GM23338 (cell line): ENCODE results near the gene SH3GLB1. TPM values are rescaled to one million over a fixed set of nuclear protein-coding genes. Genes with fewer than 3 reads are reported as not detected.
"Not testable (repeated sequence)": the region's sequence is repeated elsewhere in the genome, so short reads cannot be mapped to it uniquely, and the experiment has no call there.

ENCODE experiments used
- ATAC-seq: fragments of 200-7000 bp; cut with Tn5 transposase; 3 replicates; pipeline ENCODE4 v1.9.1; 2020
- DNase-seq: peaks from one replicate; pipeline ENCODE4 v3.0.0-alpha.2; 2015; ENCODE audit warnings: low spot score
- H2AFZ ChIP-seq: fragments of 200-600 bp; sonication (generic); 2 replicates; pipeline ENCODE4 v1.8.0; 2016; ENCODE audit warnings: antibody characterized with exemption, mild to moderate bottlenecking, moderate library complexity
- H3F3A ChIP-seq: fragments of 200-600 bp; sonication (generic); replicated peaks from 2 replicates; pipeline ENCODE4 v1.8.0; 2017; ENCODE audit warnings: antibody characterized with exemption, mixed run types, low read depth
- H3K27ac ChIP-seq: fragments of 200-600 bp; sonication (generic); 2 replicates; pipeline ENCODE4 v1.6.1; 2016; ENCODE audit warnings: low read depth
- H3K27me3 ChIP-seq: fragments of 200-600 bp; sonication (generic); 2 replicates; pipeline ENCODE4 v1.8.0; 2016; ENCODE audit warnings: mild to moderate bottlenecking, mixed run types, moderate library complexity; ENCODE audit not compliant: insufficient read depth
- H3K36me3 ChIP-seq: fragments of 200-600 bp; sonication (generic); 2 replicates; pipeline ENCODE4 v1.8.0; 2016; ENCODE audit warnings: mild to moderate bottlenecking; ENCODE audit not compliant: insufficient read depth
- H3K4me1 ChIP-seq: fragments of 200-600 bp; sonication (generic); 2 replicates; pipeline ENCODE4 v1.8.0; 2016; ENCODE audit warnings: mild to moderate bottlenecking, moderate library complexity; ENCODE audit not compliant: insufficient read depth
- H3K4me2 ChIP-seq: fragments of 200-600 bp; sonication (generic); 2 replicates; pipeline ENCODE4 v1.7.1; 2017; ENCODE audit warnings: mixed run types
- H3K4me3 ChIP-seq: fragments of 200-600 bp; sonication (generic); 2 replicates; pipeline ENCODE4 v1.6.1; 2016; ENCODE audit warnings: mixed run types
- H3K79me2 ChIP-seq: fragments of 200-600 bp; sonication (generic); replicated peaks from 2 replicates; pipeline ENCODE4 v1.8.0; 2017; ENCODE audit warnings: mild to moderate bottlenecking; ENCODE audit not compliant: insufficient read depth
- H3K9me2 ChIP-seq: fragments of 200-600 bp; sonication (generic); 2 replicates; pipeline ENCODE4 v1.8.0; 2017; ENCODE audit not compliant: insufficient read depth
- H4K20me1 ChIP-seq: fragments of 200-600 bp; sonication (generic); replicated peaks from 2 replicates; pipeline ENCODE4 v1.8.0; 2017; ENCODE audit warnings: mild to moderate bottlenecking; ENCODE audit not compliant: insufficient read depth
- H3K27ac Mint-ChIP-seq: 2 replicates; pipeline ENCODE4 v1.8.0; 2020; ENCODE audit warnings: inconsistent platforms, mild to moderate bottlenecking, moderate library complexity, mixed read lengths
- H3K27me3 Mint-ChIP-seq: 3 replicates; pipeline ENCODE4 v1.8.0; 2022; ENCODE audit warnings: low read depth, mild to moderate bottlenecking, moderate library complexity, mixed read lengths, inconsistent platforms; ENCODE audit not compliant: insufficient read depth, poor library complexity
- H3K36me3 Mint-ChIP-seq: 3 replicates; pipeline ENCODE4 v1.8.0; 2021; ENCODE audit warnings: low read depth, mild to moderate bottlenecking, inconsistent platforms, moderate library complexity, mixed read lengths
- H3K4me1 Mint-ChIP-seq: 3 replicates; pipeline ENCODE4 v1.8.0; 2020; ENCODE audit warnings: mild to moderate bottlenecking, inconsistent platforms, mixed read lengths
- H3K4me3 Mint-ChIP-seq: 3 replicates; pipeline ENCODE4 v1.8.0; 2021; ENCODE audit warnings: moderate library complexity, mild to moderate bottlenecking, inconsistent platforms, mixed read lengths
- H3K9me3 Mint-ChIP-seq: 3 replicates; pipeline ENCODE4 v1.8.0; 2020; ENCODE audit warnings: moderate library complexity, mild to moderate bottlenecking, inconsistent platforms, mixed read lengths
- CREB1 ChIP-seq: fragments of 250-450 bp; sonication (Bioruptor Pico); IDR thresholded peaks from 2 replicates; pipeline ENCODE4 v1.5.0; 2020; ENCODE audit warnings: low read depth, mild to moderate bottlenecking, moderate library complexity
- CTCF ChIP-seq, 2 experiments: fragments of 200-600 bp in 1 of 2; sonication (generic) in 1 of 2; conservative IDR thresholded peaks; 2 replicates each; pipeline versions ENCODE4 v1.5.1 to v1.6.1; 2016 to 2017; ENCODE audit warnings: antibody characterized with exemption in 2 of 2, low read depth in 2 of 2, mild to moderate bottlenecking in 2 of 2, moderate library complexity in 1 of 2
- EZH2phosphoT487 ChIP-seq: fragments of 200-600 bp; sonication (generic); IDR thresholded peaks from one replicate; pipeline ENCODE4 v1.8.1; 2018; ENCODE audit warnings: antibody characterized with exemption; ENCODE audit not compliant: unreplicated experiment
- JUNB ChIP-seq: IDR thresholded peaks from one replicate; pipeline ENCODE4 v1.6.1; 2016; ENCODE audit warnings: antibody characterized with exemption; ENCODE audit not compliant: unreplicated experiment
- NANOG ChIP-seq: IDR thresholded peaks from 2 replicates; pipeline ENCODE4 v1.6.1; 2016; ENCODE audit warnings: antibody characterized with exemption, borderline replicate concordance
- POLR2AphosphoS5 ChIP-seq: IDR thresholded peaks from 2 replicates; pipeline ENCODE4 v1.6.1; 2016; ENCODE audit warnings: antibody characterized with exemption, low read depth
- STAT1 ChIP-seq: IDR thresholded peaks from one replicate; pipeline ENCODE4 v1.6.1; 2016; ENCODE audit warnings: antibody characterized with exemption; ENCODE audit not compliant: unreplicated experiment
- ZNF114 ChIP-seq: fragments of 250-450 bp; sonication (Bioruptor Pico); IDR thresholded peaks from 2 replicates; pipeline ENCODE4 v1.5.0; 2020; ENCODE audit warnings: mild to moderate bottlenecking, moderate library complexity
- ZNF331 ChIP-seq: fragments of 250-450 bp; sonication (Bioruptor Pico); IDR thresholded peaks from 2 replicates; pipeline ENCODE4 v1.5.0; 2020; ENCODE audit warnings: low read depth, mild to moderate bottlenecking, moderate library complexity
- polyA plus RNA-seq: library from polyadenylated mRNA; unstranded; fragments of >200 nt; fragmentation: Nextera tagmentation; extraction: Ambion mirVana; gene quantifications from 2 replicates; pipeline ENCODE4 v1.2.1, GENCODE V29; 2016
- total RNA-seq: library from RNA; depleted of rRNA; stranded (reverse); fragments of >200 nt; shearing (Covaris generic); gene quantifications from 2 replicates; pipeline ENCODE4 v1.2.3, GENCODE V29; 2014

SH3GLB1 gene
- total and polyA plus RNA-seq, 2 experiments from 2014 or later = 21.4 to 29.4 TPM

GRCh38 chr1:86701731-86702130 lies 2.6 kb upstream of the SH3GLB1 start:
- Histone ChIP-seq H3K79me2 (peaks cover 14% of the 10 kb centered on the region), H3K4me2 (no peak overlapping the region), H3K36me3 (no peaks in the 10 kb centered on the region), H2AFZ (no peak overlapping the region), H3F3A (no peaks in the 10 kb centered on the region), H3K9me2 (no peaks in the 10 kb centered on the region), H3K4me3 (no peak overlapping the region), H3K27ac (no peak overlapping the region), H3K4me1 (peaks cover 15% of the 10 kb centered on the region), H3K27me3 (no peaks in the 10 kb centered on the region), H4K20me1 (no peaks in the 10 kb centered on the region)
- Mint-ChIP-seq H3K27ac (no peak overlapping the region), H3K27me3 (peaks cover 3% of the 10 kb centered on the region), H3K4me1 (peaks cover 19% of the 10 kb centered on the region), H3K9me3 (no peaks in the 10 kb centered on the region), H3K4me3 (no peak overlapping the region), H3K36me3 (no peaks in the 10 kb centered on the region)
- TF ChIP-seq ZNF114 (CRISPR knock-in tag) = no peak
- TF ChIP-seq STAT1 = no peak
- no peak for TF ChIP-seq JUNB
- DNase-seq (no peak), ATAC-seq (no peak)

- not testable (repeated sequence) for H3K9me2 ChIP-seq, H3K27ac ChIP-seq, ATAC-seq, DNase-seq, H3K9me3 Mint-ChIP-seq, H3K27ac Mint-ChIP-seq, H3K36me3 ChIP-seq, H3K27me3 ChIP-seq, H3K27me3 Mint-ChIP-seq, H3F3A ChIP-seq, H4K20me1 ChIP-seq, H3K36me3 Mint-ChIP-seq
- H3K79me2 ChIP-seq = peaks cover 27% of the 10 kb centered on the region
- peak overlapping the region; percentile 82; the same call in 1 of the 2 replicates for H3K4me3 ChIP-seq
- H3K4me1 Mint-ChIP-seq = peaks cover 25% of the 10 kb centered on the region
- H3K4me1 ChIP-seq = peaks cover 17% of the 10 kb centered on the region
- H2AFZ ChIP-seq = peak overlapping the region; percentile 99; the same call in 1 of the 2 replicates
- peak overlapping the region; percentile 78 for H3K4me2 ChIP-seq
- H3K4me3 Mint-ChIP-seq = peak overlapping the region; percentile 99
Measured at GRCh38 chr1:86702954-86703494, 1.4 kb upstream of the SH3GLB1 start.

GRCh38 chr1:86703696-86704457 lies 499 bp upstream of the SH3GLB1 start:
- H3F3A ChIP-seq = no peaks in the 10 kb centered on the region
- H3K4me1 ChIP-seq = peaks cover 17% of the 10 kb centered on the region
- peak overlapping the region; percentile 48; the same call in 1 of the 2 replicates for H3K27ac Mint-ChIP-seq
- no peaks in the 10 kb centered on the region for H4K20me1 ChIP-seq
- H3K4me2 ChIP-seq = peak overlapping the region; percentile 78
- peak overlapping the region; percentile 99 for H3K4me3 Mint-ChIP-seq
- H3K27ac ChIP-seq = peak overlapping the region; percentile 87
- H3K27me3 ChIP-seq = no peaks in the 10 kb centered on the region
- peaks cover 25% of the 10 kb centered on the region for H3K4me1 Mint-ChIP-seq
- peaks cover 5% of the 10 kb centered on the region for H3K27me3 Mint-ChIP-seq
- no peaks in the 10 kb centered on the region for H3K9me3 Mint-ChIP-seq
- peak overlapping the region; percentile 99 for H2AFZ ChIP-seq
- peak overlapping the region; percentile 82 for H3K4me3 ChIP-seq
- peak; percentile 59 for DNase-seq
- H3K36me3 ChIP-seq = no peaks in the 10 kb centered on the region
- H3K36me3 Mint-ChIP-seq = no peaks in the 10 kb centered on the region; the same call in 2 of the 3 replicates
- no peaks in the 10 kb centered on the region for H3K9me2 ChIP-seq
- ATAC-seq = peak; percentile 42
- H3K79me2 ChIP-seq = peaks cover 35% of the 10 kb centered on the region
- TF ChIP-seq ZNF331 (CRISPR knock-in tag) (no peak), EZH2phosphoT487 (no peak), ZNF114 (CRISPR knock-in tag) (no peak), CREB1 (CRISPR knock-in tag) (no peak), JUNB (no peak), CTCF (conservative IDR thresholded peaks at IDR 0.05; ENCODE audit: low read depth in 2 of 2) (no peak), POLR2AphosphoS5 (no peak), NANOG (no peak)
